ENCODE data around the gene DMAC2.
"Not testable (repeated sequence)": the region's sequence is repeated elsewhere in the genome, so short reads cannot be mapped to it uniquely, and the experiment has no call there.

- not testable (repeated sequence) for TF ChIP-seq CTCF (IDR thresholded peaks at IDR 0.05; ENCODE audit: insufficient read depth, low read depth, low read length); EZH2 (IDR thresholded peaks at IDR 0.05; ENCODE audit: insufficient read depth, low read length)
These were observed 58.2 kb downstream of the DMAC2 start for GRCh38 chr19:41381536-41381935.
